Measurements from ENCODE around the gene ZNF169.
"Not testable (repeated sequence)": the region's sequence is repeated elsewhere in the genome, so short reads cannot be mapped to it uniquely, and the experiment has no call there.

ZNF169 gene

DNA sequence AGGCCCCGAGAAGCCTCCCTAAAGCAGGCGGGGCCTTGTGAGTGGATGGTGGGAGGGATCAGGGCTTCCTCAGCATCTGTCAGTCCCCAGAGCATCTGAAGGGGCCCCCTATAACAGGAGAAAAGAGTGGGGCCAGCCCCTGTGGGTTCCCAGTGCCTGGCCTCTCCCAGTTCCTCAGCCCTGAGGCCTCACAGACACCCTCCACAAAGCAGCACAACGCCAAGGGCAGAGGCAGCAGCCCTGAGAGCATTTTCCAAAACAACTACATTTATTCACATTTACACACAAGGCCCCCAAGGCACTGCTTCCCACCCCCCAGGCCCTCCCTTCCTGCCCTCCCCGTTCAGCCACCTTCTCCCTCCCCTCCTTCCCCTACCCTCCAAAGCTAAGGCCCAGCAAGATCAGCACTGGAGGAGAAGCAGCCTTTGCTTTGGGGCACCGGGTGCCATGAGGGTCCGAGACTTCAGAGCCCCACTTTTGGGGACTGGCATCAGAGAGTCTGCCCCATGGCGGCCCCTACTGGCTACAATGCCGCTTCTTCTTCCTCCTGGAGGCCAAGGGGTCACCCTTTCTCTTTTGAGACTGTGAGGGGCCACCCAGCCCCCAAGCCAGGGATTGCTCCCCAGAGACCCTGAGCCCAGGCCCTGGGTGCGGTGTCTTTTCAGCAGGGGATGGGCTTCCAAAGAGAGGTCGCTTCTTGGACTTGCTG, 59.0 kb downstream of the ZNF169 start:
- H4K20me1 ChIP-seq (ENCODE audit: insufficient read depth, low read length); H3K9ac ChIP-seq (ENCODE audit: low read length); H3F3A ChIP-seq (ENCODE audit: insufficient read depth, low read length); H3K9me2 ChIP-seq (ENCODE audit: low read depth, low read length); H3K4me1 ChIP-seq (ENCODE audit: insufficient read depth, low read length, severe bottlenecking); H3K79me2 ChIP-seq (ENCODE audit: insufficient read depth, low read length); H3K4me3 ChIP-seq (ENCODE audit: low read depth, low read length, poor library complexity, severe bottlenecking); H3K9me3 ChIP-seq (ENCODE audit: low read length); H3K36me3 ChIP-seq (ENCODE audit: insufficient read depth, low read length); H3K4me2 ChIP-seq (ENCODE audit: low read length); H2AFZ ChIP-seq (ENCODE audit: low read length); H3K27me3 ChIP-seq (ENCODE audit: insufficient read depth, low read length); H3K27ac ChIP-seq (ENCODE audit: low read depth, low read length, poor library complexity, severe bottlenecking): not testable (repeated sequence)

DNA sequence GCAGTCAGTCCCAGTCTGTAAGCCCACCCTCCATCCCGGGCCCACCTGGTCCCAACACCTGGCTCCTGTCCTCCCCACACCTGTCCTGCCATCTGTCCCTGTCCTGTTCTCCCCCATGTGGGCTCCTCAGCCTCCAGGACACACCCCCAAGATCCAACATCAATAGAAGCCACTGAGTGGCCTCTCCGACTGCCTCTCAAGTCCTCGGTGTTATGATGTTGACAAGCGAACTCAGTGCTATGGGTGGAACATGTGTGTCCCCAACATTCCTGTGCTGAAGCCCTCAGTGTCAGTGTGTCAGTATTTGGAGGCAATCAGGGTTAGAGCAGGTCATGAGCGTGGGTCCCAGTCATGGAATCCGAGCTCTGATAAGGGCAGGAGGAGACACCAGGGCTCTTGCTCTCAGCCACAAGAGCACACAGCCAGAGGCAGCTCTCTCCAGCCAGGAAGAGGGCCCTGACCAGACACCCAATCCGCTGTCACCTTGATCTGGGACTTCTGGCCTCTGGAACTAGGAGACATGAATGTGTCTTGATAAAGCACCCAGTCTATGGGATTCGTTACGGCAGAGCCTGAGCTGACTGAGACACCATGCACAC, 63.3 kb downstream of the ZNF169 start:
- H3K4me1 ChIP-seq (ENCODE audit: insufficient read depth, low read length, severe bottlenecking); H3K9me2 ChIP-seq (ENCODE audit: low read depth, low read length); H3F3A ChIP-seq (ENCODE audit: insufficient read depth, low read length); H3K27ac ChIP-seq (ENCODE audit: low read depth, low read length, poor library complexity, severe bottlenecking); H3K36me3 ChIP-seq (ENCODE audit: insufficient read depth, low read length); H3K79me2 ChIP-seq (ENCODE audit: insufficient read depth, low read length); H3K9me3 ChIP-seq (ENCODE audit: low read length); H3K4me3 ChIP-seq (ENCODE audit: low read depth, low read length, poor library complexity, severe bottlenecking); H3K27me3 ChIP-seq (ENCODE audit: insufficient read depth, low read length); H3K4me2 ChIP-seq (ENCODE audit: low read length); H4K20me1 ChIP-seq (ENCODE audit: insufficient read depth, low read length); H2AFZ ChIP-seq (ENCODE audit: low read length); H3K9ac ChIP-seq (ENCODE audit: low read length): not testable (repeated sequence)

GRCh38 chr9:94323153-94323798, 64.2 kb downstream of the ZNF169 start:
- not testable (repeated sequence) for H2AFZ ChIP-seq (ENCODE audit: low read length); H3K4me2 ChIP-seq (ENCODE audit: low read length); H3K36me3 ChIP-seq (ENCODE audit: insufficient read depth, low read length); H3K9me3 ChIP-seq (ENCODE audit: low read length); H3K4me3 ChIP-seq (ENCODE audit: low read depth, low read length, poor library complexity, severe bottlenecking); H4K20me1 ChIP-seq (ENCODE audit: insufficient read depth, low read length); H3K27ac ChIP-seq (ENCODE audit: low read depth, low read length, poor library complexity, severe bottlenecking); H3K4me1 ChIP-seq (ENCODE audit: insufficient read depth, low read length, severe bottlenecking); H3K79me2 ChIP-seq (ENCODE audit: insufficient read depth, low read length); H3F3A ChIP-seq (ENCODE audit: insufficient read depth, low read length); H3K27me3 ChIP-seq (ENCODE audit: insufficient read depth, low read length); H3K9me2 ChIP-seq (ENCODE audit: low read depth, low read length); H3K9ac ChIP-seq (ENCODE audit: low read length)

DNA sequence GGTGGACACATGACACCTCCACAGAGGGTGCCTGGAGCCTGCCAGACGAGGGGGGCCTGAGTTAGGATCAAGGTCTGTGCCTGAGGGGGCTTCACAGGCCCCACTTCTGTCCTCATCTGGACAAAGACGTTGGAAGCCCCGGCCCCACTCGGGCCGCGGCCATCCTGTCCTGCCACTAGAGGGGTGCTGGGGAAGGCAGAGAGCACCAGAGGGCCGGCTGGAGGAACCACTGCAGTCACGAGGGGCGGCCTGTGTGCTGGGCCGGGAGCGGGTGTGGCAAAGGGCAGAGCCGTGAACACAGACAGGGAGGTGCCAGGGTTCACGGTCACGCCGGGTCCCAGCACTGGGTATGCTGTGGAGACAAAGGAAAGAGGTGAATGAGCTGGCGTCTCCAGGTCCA, 66.5 kb downstream of the ZNF169 start:
- not testable (repeated sequence) for H3K4me3 ChIP-seq (ENCODE audit: low read depth, low read length, poor library complexity, severe bottlenecking); H3K27ac ChIP-seq (ENCODE audit: low read depth, low read length, poor library complexity, severe bottlenecking); H3K9ac ChIP-seq (ENCODE audit: low read length); H3K4me2 ChIP-seq (ENCODE audit: low read length); H3K9me3 ChIP-seq (ENCODE audit: low read length); H3K36me3 ChIP-seq (ENCODE audit: insufficient read depth, low read length); H4K20me1 ChIP-seq (ENCODE audit: insufficient read depth, low read length); H3K9me2 ChIP-seq (ENCODE audit: low read depth, low read length); H3F3A ChIP-seq (ENCODE audit: insufficient read depth, low read length); H3K4me1 ChIP-seq (ENCODE audit: insufficient read depth, low read length, severe bottlenecking); H2AFZ ChIP-seq (ENCODE audit: low read length); H3K27me3 ChIP-seq (ENCODE audit: insufficient read depth, low read length); H3K79me2 ChIP-seq (ENCODE audit: insufficient read depth, low read length)

GRCh38 chr9:94328544-94328943, 69.4 kb downstream of the ZNF169 start, which contains the start of gene NUTM2F:
NUTM2F (minus strand) TSS chr9:94328644; CDS start chr9:94328623, 21 bp downstream.
- H3K4me3 ChIP-seq (ENCODE audit: low read depth, low read length, poor library complexity, severe bottlenecking); H3K27me3 ChIP-seq (ENCODE audit: insufficient read depth, low read length); H3K79me2 ChIP-seq (ENCODE audit: insufficient read depth, low read length); H3K36me3 ChIP-seq (ENCODE audit: insufficient read depth, low read length); H3K9me2 ChIP-seq (ENCODE audit: low read depth, low read length); H3K27ac ChIP-seq (ENCODE audit: low read depth, low read length, poor library complexity, severe bottlenecking); H3F3A ChIP-seq (ENCODE audit: insufficient read depth, low read length); H3K4me2 ChIP-seq (ENCODE audit: low read length); H3K4me1 ChIP-seq (ENCODE audit: insufficient read depth, low read length, severe bottlenecking); H4K20me1 ChIP-seq (ENCODE audit: insufficient read depth, low read length); H3K9ac ChIP-seq (ENCODE audit: low read length); H3K9me3 ChIP-seq (ENCODE audit: low read length); H2AFZ ChIP-seq (ENCODE audit: low read length): not testable (repeated sequence)

- H3F3A ChIP-seq (ENCODE audit: insufficient read depth, low read length); H2AFZ ChIP-seq (ENCODE audit: low read length); H3K4me3 ChIP-seq (ENCODE audit: low read depth, low read length, poor library complexity, severe bottlenecking); H3K27me3 ChIP-seq (ENCODE audit: insufficient read depth, low read length); H3K4me2 ChIP-seq (ENCODE audit: low read length); H3K79me2 ChIP-seq (ENCODE audit: insufficient read depth, low read length); H3K27ac ChIP-seq (ENCODE audit: low read depth, low read length, poor library complexity, severe bottlenecking); H3K4me1 ChIP-seq (ENCODE audit: insufficient read depth, low read length, severe bottlenecking); H3K9ac ChIP-seq (ENCODE audit: low read length); H4K20me1 ChIP-seq (ENCODE audit: insufficient read depth, low read length); H3K36me3 ChIP-seq (ENCODE audit: insufficient read depth, low read length); H3K9me3 ChIP-seq (ENCODE audit: low read length); H3K9me2 ChIP-seq (ENCODE audit: low read depth, low read length): not testable (repeated sequence)
These were observed 77.3 kb downstream of the ZNF169 start for GRCh38 chr9:94336445-94336844.

GRCh38 chr9:94338723-94339122, 79.6 kb downstream of the ZNF169 start:
- H3K9me2 ChIP-seq (ENCODE audit: low read depth, low read length); H3K36me3 ChIP-seq (ENCODE audit: insufficient read depth, low read length); H3K27ac ChIP-seq (ENCODE audit: low read depth, low read length, poor library complexity, severe bottlenecking); H3K9ac ChIP-seq (ENCODE audit: low read length); H3K4me3 ChIP-seq (ENCODE audit: low read depth, low read length, poor library complexity, severe bottlenecking); H2AFZ ChIP-seq (ENCODE audit: low read length); H3F3A ChIP-seq (ENCODE audit: insufficient read depth, low read length); H3K9me3 ChIP-seq (ENCODE audit: low read length); H3K4me2 ChIP-seq (ENCODE audit: low read length); H4K20me1 ChIP-seq (ENCODE audit: insufficient read depth, low read length); H3K27me3 ChIP-seq (ENCODE audit: insufficient read depth, low read length); H3K79me2 ChIP-seq (ENCODE audit: insufficient read depth, low read length); H3K4me1 ChIP-seq (ENCODE audit: insufficient read depth, low read length, severe bottlenecking): not testable (repeated sequence)

All from OCI-LY1 (cell line).